IMR-90 (cell line): ENCODE measurements around the gene FANCL. TPM values are rescaled to one million over a fixed set of nuclear protein-coding genes. Genes with fewer than 3 reads are reported as not detected.

Experiments
- ATAC-seq: fragments of 200-7000 bp; cut with Tn5 transposase; 2 replicates; pipeline ENCODE4 v1.9.1; 2020; ENCODE audit warnings: low read depth, mild to moderate bottlenecking, moderate library complexity
- BruUV-seq: library from RNA; stranded (reverse); fragments of 400-500 nt; replicated peaks from 2 replicates; lab custom pipeline; 2021; lab: Mats Ljungman, UMichigan
- CTCF ChIA-PET: fragments of 300-600 bp; formaldehyde crosslinking; extraction: SDS; loops from one replicate; lab custom pipeline; 2021; ENCODE audit warnings: antibody characterized with exemption; lab: Yijun Ruan, JAX
- POLR2A ChIA-PET: fragments of 300-600 bp; sonication (Branson Sonifier 250); formaldehyde crosslinking; loops from one replicate; lab custom pipeline; 2022; ENCODE audit warnings: antibody characterized with exemption; ENCODE audit not compliant: unreplicated experiment; lab: Charles Lee
- DNase-seq: peaks from one replicate; pipeline ENCODE4 v3.0.0; 2013
- H2AFZ ChIP-seq: replicated peaks from 2 replicates; pipeline ENCODE3; 2013; ENCODE audit warnings: low read length, mild to moderate bottlenecking; ENCODE audit not compliant: poor library complexity
- H2AK5ac ChIP-seq: 2 replicates; pipeline ENCODE4 v1.6.1; 2013; ENCODE audit warnings: low read depth, low read length, inconsistent platforms
- H2AK9ac ChIP-seq: replicated peaks from 2 replicates; pipeline ENCODE3; 2013; ENCODE audit warnings: mild to moderate bottlenecking, low read depth, low read length, moderate library complexity; ENCODE audit not compliant: poor library complexity
- H2BK120ac ChIP-seq: 2 replicates; pipeline ENCODE4 v1.6.1; 2013; ENCODE audit warnings: low read depth, low read length, inconsistent platforms
- H2BK15ac ChIP-seq: 3 replicates; pipeline ENCODE4 v1.6.1; 2013; ENCODE audit warnings: low read depth, low read length, inconsistent platforms
- H2BK20ac ChIP-seq: 2 replicates; pipeline ENCODE4 v1.6.1; 2013; ENCODE audit warnings: low read depth, mild to moderate bottlenecking, inconsistent platforms, low read length, moderate library complexity
- H2BK5ac ChIP-seq: 2 replicates; pipeline ENCODE4 v1.6.1; 2013; ENCODE audit warnings: mild to moderate bottlenecking, low read depth, low read length, inconsistent platforms; ENCODE audit not compliant: poor library complexity, severe bottlenecking
- H3K14ac ChIP-seq: replicated peaks from 2 replicates; pipeline ENCODE4 v1.6.1; 2013; ENCODE audit warnings: low read depth, low read length, inconsistent platforms
- H3K18ac ChIP-seq: 2 replicates; pipeline ENCODE4 v1.6.1; 2013; ENCODE audit warnings: low read depth, low read length, control low read depth
- H3K23ac ChIP-seq: 2 replicates; pipeline ENCODE4 v1.6.1; 2013; ENCODE audit warnings: low read depth, low read length, inconsistent platforms
- H3K27ac ChIP-seq: 2 replicates; pipeline ENCODE4 v1.5.1; 2013; ENCODE audit warnings: mild to moderate bottlenecking, control low read depth, low read length; ENCODE audit not compliant: insufficient read depth
- H3K27me3 ChIP-seq: 2 replicates; pipeline ENCODE4 v1.6.1; 2013; ENCODE audit warnings: low read length; ENCODE audit not compliant: control insufficient read depth, insufficient read depth
- H3K36me3 ChIP-seq: 2 replicates; pipeline ENCODE4 v1.6.1; 2013; ENCODE audit warnings: low read length, mixed read lengths; ENCODE audit not compliant: control insufficient read depth, insufficient read depth
- H3K4ac ChIP-seq: 2 replicates; pipeline ENCODE4 v1.6.1; 2013; ENCODE audit warnings: low read depth, low read length, inconsistent platforms
- H3K4me1 ChIP-seq: 2 replicates; pipeline ENCODE4 v1.6.1; 2013; ENCODE audit warnings: low read length, mixed read lengths; ENCODE audit not compliant: control insufficient read depth, insufficient read depth
- H3K4me2 ChIP-seq: 2 replicates; pipeline ENCODE4 v1.6.1; 2013; ENCODE audit warnings: low read depth, mild to moderate bottlenecking, control low read depth, low read length, moderate library complexity
- H3K4me3 ChIP-seq: 2 replicates; pipeline ENCODE4 v1.5.1; 2013; ENCODE audit warnings: low read depth, mild to moderate bottlenecking, control low read depth, low read length, moderate library complexity; ENCODE audit not compliant: insufficient read depth
- H3K56ac ChIP-seq: 2 replicates; pipeline ENCODE4 v1.6.1; 2013; ENCODE audit warnings: low read length, inconsistent platforms; ENCODE audit not compliant: insufficient read depth; ENCODE audit errors: extremely low read depth
- H3K79me1 ChIP-seq, 2 experiments: 2 replicates each; pipeline ENCODE4 v1.6.1; 2013; ENCODE audit warnings: low read length in 2 of 2, inconsistent platforms in 1 of 2, low read depth in 1 of 2
- H3K9ac ChIP-seq: 2 replicates; pipeline ENCODE4 v1.6.1; 2013; ENCODE audit warnings: low read depth, low read length, control low read depth
- H3K9me1 ChIP-seq: 2 replicates; pipeline ENCODE4 v1.6.1; 2013; ENCODE audit warnings: low read length, inconsistent platforms; ENCODE audit not compliant: insufficient read depth
- H3K9me3 ChIP-seq: 2 replicates; pipeline ENCODE4 v1.6.1; 2013; ENCODE audit warnings: low read length; ENCODE audit not compliant: control insufficient read depth, insufficient read depth
- H4K20me1 ChIP-seq: 2 replicates; pipeline ENCODE4 v1.6.1; 2013; ENCODE audit warnings: low read length, inconsistent platforms; ENCODE audit not compliant: insufficient read depth
- H4K5ac ChIP-seq: 2 replicates; pipeline ENCODE4 v1.6.1; 2013; ENCODE audit warnings: mild to moderate bottlenecking, low read depth, low read length, control low read depth
- H4K8ac ChIP-seq, 2 experiments: 2 replicates each; pipeline ENCODE4 v1.6.1; 2013; ENCODE audit warnings: low read depth in 2 of 2, low read length in 2 of 2, control low read depth in 1 of 2, inconsistent platforms in 1 of 2
- H4K91ac ChIP-seq: 2 replicates; pipeline ENCODE4 v1.6.1; 2013; ENCODE audit warnings: low read depth, low read length, inconsistent platforms; ENCODE audit not compliant: insufficient read depth
- BHLHE40 ChIP-seq: fragments of 150-350 bp; IDR thresholded peaks from 2 replicates; pipeline ENCODE4 v1.6.1; 2016; ENCODE audit warnings: mild to moderate bottlenecking, low read depth, low read length
- CEBPB ChIP-seq: IDR thresholded peaks from 2 replicates; pipeline ENCODE4 v1.6.1; 2012; ENCODE audit warnings: low read depth, low read length, improper control_type of control experiment
- CHD1 ChIP-seq: IDR thresholded peaks from 2 replicates; pipeline ENCODE4 v1.6.1; 2012; ENCODE audit warnings: low read depth, low read length, improper control_type of control experiment
- ELK1 ChIP-seq: fragments of 150-350 bp; IDR thresholded peaks from 2 replicates; pipeline ENCODE4 v1.6.1; 2016; ENCODE audit warnings: low read depth, mild to moderate bottlenecking, low read length, moderate library complexity, borderline replicate concordance
- MAFK ChIP-seq: IDR thresholded peaks from 2 replicates; pipeline ENCODE4 v1.6.1; 2012; ENCODE audit warnings: low read depth, low read length, improper control_type of control experiment
- MAZ ChIP-seq: IDR thresholded peaks from 2 replicates; pipeline ENCODE4 v1.6.1; 2012; ENCODE audit warnings: low read depth, mild to moderate bottlenecking, low read length, improper control_type of control experiment, moderate library complexity, borderline replicate concordance
- MXI1 ChIP-seq: IDR thresholded peaks from 2 replicates; pipeline ENCODE4 v1.6.1; 2012; ENCODE audit warnings: low read depth, mild to moderate bottlenecking, low read length, moderate library complexity, borderline replicate concordance
- NFE2L2 ChIP-seq: fragments of 150-350 bp; IDR thresholded peaks from 2 replicates; pipeline ENCODE4 v1.6.1; 2016; ENCODE audit warnings: low read depth, mild to moderate bottlenecking, low read length
- RAD21 ChIP-seq: IDR thresholded peaks from 2 replicates; pipeline ENCODE4 v1.6.1; 2012; ENCODE audit warnings: low read length, improper control_type of control experiment
- RCOR1 ChIP-seq: IDR thresholded peaks from 2 replicates; pipeline ENCODE4 v1.6.1; 2012; ENCODE audit warnings: mild to moderate bottlenecking, low read length, improper control_type of control experiment; ENCODE audit not compliant: insufficient replicate concordance
- SMC3 ChIP-seq: fragments of 150-350 bp; IDR thresholded peaks from 2 replicates; pipeline ENCODE4 v1.6.1; 2016; ENCODE audit warnings: low read depth, mild to moderate bottlenecking, antibody characterized with exemption, low read length, moderate library complexity
- WGBS, 2 experiments: methylation state at CpG; one replicate each; pipeline versions ENCODE4 v1.1.5 to v1.1.7; 2013; ENCODE audit warnings: missing lambda C conversion rate in 2 of 2; ENCODE audit not compliant: insufficient read length in 1 of 2; ENCODE audit errors: extremely low coverage in 2 of 2; 5-methylcytosine and 5-hydroxymethylcytosine counted together
- dilution Hi-C: fragments of 300-500 bp; cut with HindIII; formaldehyde crosslinking; loops from one replicate; pipeline ENCODE4 v1.14.3; 2018; ENCODE audit warnings: low sequenced_read_pairs; ENCODE audit not compliant: unreplicated experiment
- in situ Hi-C: fragments of 300-500 bp; cut with MboI; formaldehyde crosslinking; loops from 3 replicates; pipeline ENCODE4 v1.14.3; 2019; ENCODE audit warnings: low sequenced_read_pairs, inconsistent platforms, mixed read lengths
- intact Hi-C: fragments of 100-400 bp; cut with micrococcal nuclease; formaldehyde crosslinking; loops from 2 replicates; pipeline ENCODE4 v1.10.0; 2022
- polyA plus RNA-seq, 3 experiments: library from polyadenylated mRNA; depleted of rRNA; stranded (reverse); fragments of >200 nt; gene quantifications; 2 replicates each; pipeline ENCODE4 v1.2.3, GENCODE V29; 2012; ENCODE audit warnings: low replicate concordance in 1 of 3
- total RNA-seq: library from RNA; depleted of rRNA; stranded (reverse); fragments of >200 nt; gene quantifications from 2 replicates; pipeline ENCODE4 v1.2.3, GENCODE V29; 2012
- TF ChIP-seq, protein P1 (sequence below): fragments of 150-350 bp; IDR thresholded peaks from 2 replicates; pipeline ENCODE4 v1.6.1; 2017; ENCODE audit warnings: mild to moderate bottlenecking, antibody characterized with exemption, low read length, low read depth

FANCL gene
- total and polyA plus RNA-seq, 2 of the 4 experiments (the other 2 are of a cell fraction) = 9.0 to 12.7 TPM

DNA sequence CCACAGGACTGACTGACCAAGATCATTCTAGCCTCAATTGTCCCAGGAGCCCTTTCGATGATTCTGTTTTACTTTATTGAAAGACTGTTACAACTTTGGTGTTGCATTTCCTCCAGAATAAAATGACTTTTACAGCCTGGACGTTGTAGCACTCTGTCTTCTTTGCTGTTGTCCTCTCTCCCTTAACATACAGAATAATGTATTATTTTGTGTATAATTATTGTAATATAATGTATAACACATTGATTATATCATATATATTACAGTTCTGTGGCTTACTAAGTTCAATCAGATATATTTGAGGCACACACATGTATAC is 380 bp upstream of the FANCL start:
- CTCF ChIA-PET = no interaction called here
- DNase-seq (no peak), ATAC-seq (no peak)
- Histone ChIP-seq H3K27me3 (no peaks in the 10 kb centered on the region), H3K36me3 (no peaks in the 10 kb centered on the region), H2BK5ac (peak overlapping the region; percentile 64), H4K91ac (peak overlapping the region; percentile 73; the same call in 1 of the 2 replicates), H4K8ac (peak overlapping the region; percentile 72 to 99), H2BK120ac (peak overlapping the region; percentile 63), H3K9ac (peak overlapping the region; percentile 58), H3K18ac (peak overlapping the region; percentile 25; the same call in 1 of the 2 replicates), H2AK5ac (no peak overlapping the region), H2BK20ac (peak overlapping the region; percentile 63; the same call in 1 of the 2 replicates), H3K9me3 (no peaks in the 10 kb centered on the region), H2BK15ac (0 out of 3 replicates have a peak overlapping the region, but pooled peaks have one; percentile 29), H3K9me1 (no peaks in the 10 kb centered on the region), H4K5ac (peak overlapping the region; percentile 85), H3K4me1 (no peaks in the 10 kb centered on the region), H3K4me3 (peak overlapping the region; percentile 95), H3K79me1 (peaks cover 9 to 20% of the 10 kb centered on the region in 2 experiments), H3K23ac (peak overlapping the region; percentile 76; the same call in 1 of the 2 replicates), H3K27ac (peak overlapping the region; percentile 44), H2AFZ (peak overlapping the region; percentile 98), H2AK9ac (no peak overlapping the region), H3K14ac (peak overlapping the region; percentile 91), H3K4ac (peak overlapping the region; percentile 89), H3K56ac (peak overlapping the region; percentile 67; the same call in 1 of the 2 replicates), H4K20me1 (no peaks in the 10 kb centered on the region), H3K4me2 (peak overlapping the region; percentile 87)
- intact Hi-C loops (loop anchor here (2.0 kb wide), 1 partner anchor 335 kb away; no protein-coding TSS in a partner anchor), dilution Hi-C loops (no loop called here), in situ Hi-C loops (no loop called here)
- WGBS, 2 experiments = no CpG with 5 or more reads among the region's 2 CpGs
- POLR2A ChIA-PET = no interaction called here
- TF ChIP-seq SMC3 = no peak
- TF ChIP-seq ELK1 = no peak
- TF ChIP-seq, protein P1, sequence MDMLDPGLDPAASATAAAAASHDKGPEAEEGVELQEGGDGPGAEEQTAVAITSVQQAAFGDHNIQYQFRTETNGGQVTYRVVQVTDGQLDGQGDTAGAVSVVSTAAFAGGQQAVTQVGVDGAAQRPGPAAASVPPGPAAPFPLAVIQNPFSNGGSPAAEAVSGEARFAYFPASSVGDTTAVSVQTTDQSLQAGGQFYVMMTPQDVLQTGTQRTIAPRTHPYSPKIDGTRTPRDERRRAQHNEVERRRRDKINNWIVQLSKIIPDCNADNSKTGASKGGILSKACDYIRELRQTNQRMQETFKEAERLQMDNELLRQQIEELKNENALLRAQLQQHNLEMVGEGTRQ = no peak
- TF ChIP-seq RAD21 = no peak
- no peak for TF ChIP-seq MAFK
- TF ChIP-seq RCOR1 = no peak
- TF ChIP-seq CHD1 = no peak
- TF ChIP-seq CEBPB = no peak
- no peak for TF ChIP-seq MXI1
- TF ChIP-seq MAZ = no peak
- TF ChIP-seq NFE2L2 = no peak
- TF ChIP-seq BHLHE40 = no peak
- BruUV-seq = no TSS peak
